ENCODE results near the gene ME1. TPM values are rescaled to one million over a fixed set of nuclear protein-coding genes. Genes with fewer than 3 reads are reported as not detected.

The ME1 gene
- total RNA-seq, 1 experiment from 2014 or later = 131 TPM

DNA sequence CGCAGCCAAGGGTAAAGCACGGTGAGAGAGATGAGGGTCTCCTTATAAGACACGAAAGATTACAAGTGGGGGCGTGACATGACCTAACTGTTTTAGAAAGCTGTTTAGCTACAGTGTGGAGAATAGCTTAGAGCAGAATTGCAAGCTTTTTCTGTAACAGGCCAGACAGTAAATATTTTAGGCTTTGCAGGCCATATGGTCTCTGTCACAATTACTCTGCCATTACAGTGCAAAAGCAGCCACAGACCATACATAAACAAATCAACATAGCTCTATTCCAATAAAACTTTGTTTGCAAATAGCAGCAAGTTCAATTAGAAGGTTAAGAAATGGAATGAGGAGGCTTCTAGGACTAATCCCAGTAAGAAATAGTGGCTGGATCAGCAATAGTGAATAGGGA lies 254.6 kb downstream of the ME1 start:
- Mint-ChIP-seq H3K4me1 (ENCODE audit: low read depth, unreplicated experiment) (no peaks in the 10 kb centered on the region), H3K27me3 (ENCODE audit: insufficient read depth, unreplicated experiment) (no peaks in the 10 kb centered on the region), H3K27ac (ENCODE audit: unreplicated experiment) (no peak overlapping the region), H3K4me3 (ENCODE audit: unreplicated experiment) (no peak overlapping the region), H3K9me3 (ENCODE audit: unreplicated experiment) (no peaks in the 10 kb centered on the region), H3K36me3 (ENCODE audit: insufficient read depth, unreplicated experiment) (peaks cover 89% of the 10 kb centered on the region)
- intact Hi-C loops (cut with micrococcal nuclease; ENCODE audit: unreplicated experiment) = no loop called here
- BruUV-seq (replicated peaks) = no TSS peak
- ChIA-PET CTCF (no interaction called here), POLR2A (no interaction called here)
- TF ChIP-seq, protein P1, sequence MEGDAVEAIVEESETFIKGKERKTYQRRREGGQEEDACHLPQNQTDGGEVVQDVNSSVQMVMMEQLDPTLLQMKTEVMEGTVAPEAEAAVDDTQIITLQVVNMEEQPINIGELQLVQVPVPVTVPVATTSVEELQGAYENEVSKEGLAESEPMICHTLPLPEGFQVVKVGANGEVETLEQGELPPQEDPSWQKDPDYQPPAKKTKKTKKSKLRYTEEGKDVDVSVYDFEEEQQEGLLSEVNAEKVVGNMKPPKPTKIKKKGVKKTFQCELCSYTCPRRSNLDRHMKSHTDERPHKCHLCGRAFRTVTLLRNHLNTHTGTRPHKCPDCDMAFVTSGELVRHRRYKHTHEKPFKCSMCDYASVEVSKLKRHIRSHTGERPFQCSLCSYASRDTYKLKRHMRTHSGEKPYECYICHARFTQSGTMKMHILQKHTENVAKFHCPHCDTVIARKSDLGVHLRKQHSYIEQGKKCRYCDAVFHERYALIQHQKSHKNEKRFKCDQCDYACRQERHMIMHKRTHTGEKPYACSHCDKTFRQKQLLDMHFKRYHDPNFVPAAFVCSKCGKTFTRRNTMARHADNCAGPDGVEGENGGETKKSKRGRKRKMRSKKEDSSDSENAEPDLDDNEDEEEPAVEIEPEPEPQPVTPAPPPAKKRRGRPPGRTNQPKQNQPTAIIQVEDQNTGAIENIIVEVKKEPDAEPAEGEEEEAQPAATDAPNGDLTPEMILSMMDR (IDR thresholded peaks at IDR 0.05; ENCODE audit: insufficient read depth in 1 of 2, low read depth in 1 of 2, low read length in 1 of 2, severe bottlenecking in 1 of 2, unreplicated experiment in 1 of 2) = no peak
- Histone ChIP-seq H3K9me3 (no peaks in the 10 kb centered on the region), H3K4me3 (ENCODE audit: low read depth, low read length) (no peak overlapping the region), H3K4me1 (no peaks in the 10 kb centered on the region), H3K27me3 (replicated peaks; ENCODE audit: control insufficient read depth, insufficient read depth, low read length) (no peaks in the 10 kb centered on the region), H3K36me3 (ENCODE audit: control insufficient read depth, insufficient read depth, low read length) (peaks cover 1% of the 10 kb centered on the region)
- no peak for DNase-seq

DNA sequence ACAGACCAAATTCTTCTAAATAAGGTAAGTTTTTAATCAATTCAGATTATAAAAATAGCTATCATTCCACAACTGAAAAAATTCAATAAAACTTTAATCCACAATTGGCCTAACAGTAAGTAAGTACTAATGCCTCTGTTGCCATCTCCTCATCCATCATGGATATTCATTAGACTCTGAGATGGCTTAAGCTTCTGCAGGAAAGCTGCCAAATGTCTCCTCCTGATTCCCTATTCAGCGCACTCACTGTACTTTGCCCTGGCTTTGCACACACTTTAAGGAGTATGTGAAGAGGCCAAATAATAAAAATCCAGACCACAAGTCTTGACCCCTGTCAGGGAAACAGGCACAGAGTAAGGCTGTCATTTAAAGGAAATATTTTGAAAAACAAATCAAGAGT lies 261.3 kb downstream of the ME1 start:
- H3K36me3 ChIP-seq (ENCODE audit: control insufficient read depth, insufficient read depth, low read length) = peaks cover 1% of the 10 kb centered on the region
- H3K4me3 ChIP-seq (ENCODE audit: low read depth, low read length) = no peak overlapping the region
- no peak for DNase-seq
- no peaks in the 10 kb centered on the region for H3K4me1 ChIP-seq
- Mint-ChIP-seq H3K9me3 (ENCODE audit: unreplicated experiment) (no peaks in the 10 kb centered on the region), H3K27ac (ENCODE audit: unreplicated experiment) (no peak overlapping the region), H3K27me3 (ENCODE audit: insufficient read depth, unreplicated experiment) (no peaks in the 10 kb centered on the region), H3K4me1 (ENCODE audit: low read depth, unreplicated experiment) (no peaks in the 10 kb centered on the region), H3K4me3 (ENCODE audit: unreplicated experiment) (no peak overlapping the region), H3K36me3 (ENCODE audit: insufficient read depth, unreplicated experiment) (peaks cover 92% of the 10 kb centered on the region)
- POLR2A ChIA-PET = interaction anchor here (0.6 kb wide), 1 partner anchor 11 kb away, joined by 3 read pairs; no protein-coding TSS in a partner anchor
- no peaks in the 10 kb centered on the region for H3K9me3 ChIP-seq
- H3K27me3 ChIP-seq (replicated peaks; ENCODE audit: control insufficient read depth, insufficient read depth, low read length) = no peaks in the 10 kb centered on the region
- TF ChIP-seq, protein P1 (IDR thresholded peaks at IDR 0.05; ENCODE audit: insufficient read depth in 1 of 2, low read depth in 1 of 2, low read length in 1 of 2, severe bottlenecking in 1 of 2, unreplicated experiment in 1 of 2) = no peak
- no TSS peak for BruUV-seq (replicated peaks)
- CTCF ChIA-PET = interaction anchor here (0.9 kb wide), 1 partner anchor 104 kb away, joined by 3 read pairs; the partner anchor contains the start of gene UBE3D
- intact Hi-C loops (cut with micrococcal nuclease; ENCODE audit: unreplicated experiment) = no loop called here

DNA sequence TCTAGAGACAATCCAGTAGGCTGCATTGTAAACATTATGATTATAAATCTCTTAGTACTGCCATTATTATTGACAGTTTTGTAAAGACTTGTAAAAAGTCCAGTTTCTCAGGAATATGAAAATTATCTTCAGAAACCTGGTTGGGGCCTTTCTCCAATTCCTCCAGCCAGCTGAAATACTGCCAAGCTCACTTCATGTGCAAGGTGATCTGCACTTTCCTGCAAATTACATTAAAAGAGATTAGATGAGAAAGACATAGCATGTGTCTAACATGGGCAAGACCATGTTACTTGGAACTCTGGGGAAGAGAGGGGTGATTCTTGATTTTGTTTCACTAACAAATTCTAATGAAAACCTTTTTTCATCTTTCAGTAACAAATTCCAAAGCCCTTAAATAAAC lies 261.7 kb downstream of the ME1 start:
- no peak overlapping the region for H3K27ac Mint-ChIP-seq (ENCODE audit: unreplicated experiment)
- Histone ChIP-seq H3K9me3 (no peaks in the 10 kb centered on the region), H3K36me3 (ENCODE audit: control insufficient read depth, insufficient read depth, low read length) (peaks cover 1% of the 10 kb centered on the region), H3K4me3 (ENCODE audit: low read depth, low read length) (no peak overlapping the region), H3K4me1 (no peaks in the 10 kb centered on the region), H3K27me3 (replicated peaks; ENCODE audit: control insufficient read depth, insufficient read depth, low read length) (no peaks in the 10 kb centered on the region)
- TF ChIP-seq, protein P1 (IDR thresholded peaks at IDR 0.05; ENCODE audit: insufficient read depth in 1 of 2, low read depth in 1 of 2, low read length in 1 of 2, severe bottlenecking in 1 of 2, unreplicated experiment in 1 of 2) = no peak
- DNase-seq = no peak
- no peaks in the 10 kb centered on the region for H3K27me3 Mint-ChIP-seq (ENCODE audit: insufficient read depth, unreplicated experiment)
- no peaks in the 10 kb centered on the region for H3K9me3 Mint-ChIP-seq (ENCODE audit: unreplicated experiment)
- peaks cover 88% of the 10 kb centered on the region for H3K36me3 Mint-ChIP-seq (ENCODE audit: insufficient read depth, unreplicated experiment)
- H3K4me1 Mint-ChIP-seq (ENCODE audit: low read depth, unreplicated experiment) = no peaks in the 10 kb centered on the region
- no peak overlapping the region for H3K4me3 Mint-ChIP-seq (ENCODE audit: unreplicated experiment)
- intact Hi-C loops (cut with micrococcal nuclease; ENCODE audit: unreplicated experiment) = no loop called here
- ChIA-PET POLR2A (interaction anchor here (0.6 kb wide), 1 partner anchor 11 kb away, joined by 3 read pairs; no protein-coding TSS in a partner anchor), CTCF (no interaction called here)
- BruUV-seq (replicated peaks) = no TSS peak
